T-helper 2 cell (primary cell): Measurements from ENCODE around the gene PLA2G1B.
A peak's percentile ranks its signal among the peaks of the same experiment; 100 is the strongest.

Source experiments
- DNase-seq, 5 experiments: peaks; one replicate each; pipeline versions ENCODE4 v3.0.0 to v3.0.0-alpha.2; 2012 to 2022
- total RNA-seq, 2 donors: gene quantifications; one replicate each; lab custom pipeline; 2026; lab: John Stamatoyannopoulos, UW

The PLA2G1B gene
- 0 to 0.07 reads per million in 2 donors for total RNA-seq

DNA sequence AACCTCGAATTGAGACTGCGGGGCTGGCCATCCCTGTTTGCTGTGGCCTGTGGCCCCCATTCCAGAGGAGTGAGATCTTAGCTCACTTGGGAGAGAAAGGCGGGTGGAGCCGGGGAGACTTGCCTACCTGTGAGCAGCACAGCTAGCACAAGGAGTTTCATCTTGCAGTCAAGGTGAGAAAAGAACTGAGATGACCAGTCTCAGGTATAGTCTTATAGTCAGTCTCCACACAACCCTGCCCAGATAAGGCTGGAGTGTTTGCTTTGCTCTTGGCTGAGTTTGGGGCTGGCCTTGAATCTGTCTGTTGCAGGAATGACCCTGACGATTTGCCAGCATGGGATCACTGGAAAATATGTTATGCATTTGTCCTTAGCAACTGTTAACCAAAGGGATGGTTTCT is at the start of gene PLA2G1B:
TSS of gene PLA2G1B (minus strand) at position 187 of the 400 bp plus-strand sequence. CDS start at position 161, 26 bp downstream.
- no peak for DNase-seq

DNA sequence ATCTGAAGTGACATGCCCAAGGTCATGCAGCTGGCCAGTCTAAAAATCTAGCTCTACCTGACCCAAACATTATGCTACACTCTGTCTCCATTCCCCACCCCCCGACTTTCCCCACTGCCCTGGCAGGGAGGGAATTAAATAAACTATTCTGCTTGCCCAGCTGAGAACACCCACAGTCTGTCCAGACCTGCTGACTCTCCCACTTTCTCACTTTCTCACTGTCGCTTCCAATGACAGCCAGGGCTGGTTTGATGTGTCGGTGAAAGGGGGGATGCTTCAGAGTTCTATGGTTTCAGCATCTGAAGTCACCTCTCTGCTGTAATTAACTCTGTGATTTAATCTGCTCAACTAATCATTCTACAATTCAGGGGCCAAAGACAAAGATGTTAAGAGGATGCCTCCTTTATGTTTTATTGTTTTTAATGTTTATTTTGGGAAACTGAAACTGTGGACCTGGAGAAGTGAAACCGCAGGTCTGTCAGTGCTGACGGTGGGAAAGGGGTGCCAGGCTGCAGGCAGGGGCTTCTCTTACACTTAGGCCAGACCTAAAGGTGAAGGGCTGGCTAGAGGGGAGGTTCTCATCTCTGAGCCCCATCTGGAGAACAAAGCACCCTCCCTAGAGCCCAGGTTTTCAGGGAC is 49.5 kb upstream of the PLA2G1B start:
- DNase-seq, result no peak

DNA sequence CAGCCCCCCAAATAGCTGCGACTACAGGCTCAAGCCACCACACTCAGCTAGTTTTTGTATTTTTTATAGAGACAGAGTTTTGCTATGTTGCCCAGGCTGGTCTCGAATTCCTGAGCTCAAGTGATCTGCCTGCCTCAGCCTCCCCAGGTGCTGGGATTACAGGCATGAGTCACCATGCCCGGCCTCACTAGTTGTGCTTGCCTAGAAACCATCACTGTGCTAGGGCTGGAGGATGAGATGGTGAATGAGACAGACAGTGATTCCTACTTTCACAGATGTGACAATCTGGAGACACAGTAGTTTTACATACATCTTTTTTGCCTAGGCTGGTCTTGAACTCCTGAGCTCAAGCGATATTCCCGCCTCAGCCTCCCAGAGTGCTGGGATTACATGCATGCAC is 48.8 kb upstream of the PLA2G1B start:
- DNase-seq, result no peak

DNA sequence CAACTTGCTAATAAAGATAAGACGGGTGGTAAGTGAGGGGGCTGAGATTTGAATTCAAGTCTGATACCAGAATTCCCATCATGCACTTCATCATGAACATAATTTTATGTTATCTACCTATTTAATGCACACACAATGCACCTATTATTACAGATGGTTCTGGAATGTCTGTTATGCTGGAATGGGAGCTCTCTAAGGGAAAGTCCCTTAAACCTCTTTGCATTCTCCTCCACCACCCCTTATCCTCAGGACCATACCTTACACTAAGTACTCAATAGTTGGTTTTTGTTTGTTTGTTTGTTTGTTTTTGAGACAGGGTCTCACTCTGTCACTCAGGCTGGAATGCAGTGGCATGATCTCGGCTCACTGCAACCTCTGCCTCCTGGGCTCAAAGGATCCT is 48.4 kb upstream of the PLA2G1B start:
- no peak for DNase-seq

DNA sequence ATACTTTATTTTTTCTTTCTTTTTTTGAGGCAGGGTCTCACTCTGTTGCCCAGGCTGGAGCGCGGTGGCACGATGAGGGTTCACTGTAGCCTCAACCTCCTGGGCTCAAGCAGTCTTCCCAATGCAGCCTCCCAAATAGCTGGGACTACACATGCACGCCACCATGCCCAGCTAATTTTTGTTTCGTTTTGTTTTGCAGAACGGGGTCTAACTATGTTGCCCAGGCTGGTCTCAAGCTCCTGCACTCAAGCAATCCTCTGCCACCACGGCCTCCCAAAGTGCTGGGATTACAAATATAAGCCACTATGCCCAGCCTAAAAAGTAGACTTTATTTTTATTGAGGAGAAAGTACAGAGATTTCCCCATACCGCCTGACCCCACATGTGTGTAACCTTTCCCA is 46.1 kb upstream of the PLA2G1B start:
- DNase-seq, result no peak

DNA sequence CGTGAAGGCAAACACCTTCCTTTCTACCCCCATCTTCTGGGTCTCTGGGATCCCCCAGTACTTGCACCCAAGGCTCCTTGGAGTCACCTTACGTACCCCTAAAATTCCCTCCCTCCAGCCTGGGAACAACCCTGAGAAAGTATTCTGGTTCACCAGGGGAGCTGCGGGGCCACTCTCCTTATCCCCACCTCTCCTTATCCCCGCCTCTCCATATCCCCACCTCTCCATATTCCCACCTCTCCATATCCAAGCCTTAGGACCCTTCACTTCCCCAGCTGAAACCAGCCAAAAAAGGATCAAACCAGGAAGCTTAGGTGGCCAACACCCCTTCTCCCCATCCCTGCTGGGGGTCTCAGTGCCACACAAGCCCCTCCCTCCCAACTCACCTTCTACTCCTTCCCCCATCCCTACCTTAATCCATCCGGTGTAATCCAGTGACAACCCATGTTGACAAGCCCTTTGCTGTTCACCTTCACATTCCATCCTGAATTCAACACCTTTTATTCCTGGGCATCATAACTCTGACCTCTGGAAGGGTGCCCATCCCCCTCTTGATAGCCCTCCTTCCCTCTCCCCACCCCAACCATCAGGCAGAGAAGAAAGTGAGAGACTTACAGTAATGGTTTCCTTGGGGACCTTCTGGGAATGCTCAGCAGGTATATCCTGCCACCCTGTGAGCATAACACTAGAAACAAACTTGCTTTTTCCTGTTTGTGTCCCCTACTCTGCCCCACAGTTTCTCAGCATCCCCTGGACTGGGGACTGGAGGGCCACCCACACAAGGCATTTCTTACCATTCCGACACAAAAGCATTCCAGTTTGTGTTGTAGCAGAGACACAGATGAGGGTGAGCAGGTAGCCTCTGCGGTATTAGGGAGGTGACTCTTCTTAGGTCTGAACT is 43.0 kb upstream of the PLA2G1B start:
- DNase-seq, result no peak

DNA sequence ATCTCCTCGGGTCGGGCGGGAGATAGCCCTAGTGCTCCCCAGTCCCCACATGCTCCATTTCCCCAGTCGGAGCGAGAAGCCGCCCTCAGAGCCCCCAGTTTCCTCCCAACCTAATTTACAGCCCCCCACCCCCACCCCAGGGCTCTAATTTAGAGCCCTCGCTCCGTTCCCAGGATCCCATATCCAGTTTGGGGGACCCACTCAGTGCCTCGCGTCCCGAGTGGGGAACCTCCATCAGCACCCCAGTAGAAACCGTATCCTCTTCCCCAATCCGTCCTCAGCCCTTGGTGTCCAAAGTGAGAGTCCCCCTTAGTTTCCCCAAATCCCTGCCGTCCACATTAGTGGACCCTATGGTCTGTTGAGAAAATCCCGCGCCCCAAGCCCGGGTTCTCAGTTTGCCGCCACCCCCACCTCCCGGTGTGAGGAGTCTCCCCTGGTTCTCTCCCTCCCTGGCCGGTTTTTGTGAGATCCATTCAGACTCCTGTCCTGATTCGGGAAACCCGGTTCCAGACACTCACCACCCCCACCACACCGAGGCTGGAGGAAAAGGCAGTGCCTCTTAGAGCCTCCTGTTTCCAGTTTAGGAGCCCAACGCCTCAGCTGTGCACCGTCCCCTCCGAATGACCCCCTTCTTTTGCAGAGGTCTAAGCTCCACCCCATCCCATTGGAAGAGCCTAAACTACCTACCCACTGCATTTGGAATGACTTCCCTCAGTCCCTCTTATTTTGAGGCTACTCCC is 42.2 kb upstream of the PLA2G1B start:
- no peak for DNase-seq

DNA sequence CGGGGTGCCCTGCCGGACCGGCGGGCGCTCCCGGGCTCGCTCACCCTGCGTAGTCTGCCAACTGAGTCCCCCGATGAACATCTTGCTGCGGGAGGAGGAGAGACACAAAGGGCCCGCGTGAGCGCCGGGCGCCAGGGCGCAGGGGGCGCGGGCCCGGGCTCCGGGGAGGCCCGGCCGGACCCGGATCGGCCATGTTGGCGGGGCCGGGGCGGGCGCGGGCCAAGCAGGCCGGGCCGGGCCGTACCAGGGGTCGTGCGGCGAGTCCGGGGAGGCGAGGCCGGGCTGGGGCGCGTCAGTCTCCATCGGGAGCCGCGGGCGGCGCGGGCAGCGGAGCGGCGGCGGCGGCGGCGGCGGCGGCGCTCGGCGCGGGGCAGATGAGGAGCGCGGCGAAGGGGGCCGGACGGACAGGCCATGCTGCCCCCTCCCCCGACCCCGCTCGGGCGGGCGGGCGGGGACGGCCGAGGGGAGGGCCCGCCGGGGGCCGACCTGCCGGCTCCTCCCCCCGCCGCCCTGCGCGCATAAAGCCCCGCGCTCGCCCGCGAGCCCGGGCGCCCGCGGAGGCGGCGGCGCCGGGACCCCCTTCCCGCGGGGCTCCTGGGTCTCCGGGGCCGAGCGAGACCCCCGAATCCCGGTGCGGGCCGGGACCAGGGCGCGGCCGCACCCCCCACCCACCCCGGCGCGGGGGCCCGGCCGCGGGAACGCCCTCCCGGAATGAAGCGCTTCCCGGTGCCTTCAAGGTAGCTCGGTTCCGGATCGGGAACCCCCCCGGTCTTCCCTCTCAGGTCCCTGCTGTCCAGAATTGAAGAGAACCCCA is 41.4 kb upstream of the PLA2G1B start, which contains the start of gene MSI1:
TSS of gene MSI1 (minus strand) at position 376 of the 814 bp plus-strand sequence. CDS start at position 303, 73 bp downstream.
- no peak for DNase-seq

DNA sequence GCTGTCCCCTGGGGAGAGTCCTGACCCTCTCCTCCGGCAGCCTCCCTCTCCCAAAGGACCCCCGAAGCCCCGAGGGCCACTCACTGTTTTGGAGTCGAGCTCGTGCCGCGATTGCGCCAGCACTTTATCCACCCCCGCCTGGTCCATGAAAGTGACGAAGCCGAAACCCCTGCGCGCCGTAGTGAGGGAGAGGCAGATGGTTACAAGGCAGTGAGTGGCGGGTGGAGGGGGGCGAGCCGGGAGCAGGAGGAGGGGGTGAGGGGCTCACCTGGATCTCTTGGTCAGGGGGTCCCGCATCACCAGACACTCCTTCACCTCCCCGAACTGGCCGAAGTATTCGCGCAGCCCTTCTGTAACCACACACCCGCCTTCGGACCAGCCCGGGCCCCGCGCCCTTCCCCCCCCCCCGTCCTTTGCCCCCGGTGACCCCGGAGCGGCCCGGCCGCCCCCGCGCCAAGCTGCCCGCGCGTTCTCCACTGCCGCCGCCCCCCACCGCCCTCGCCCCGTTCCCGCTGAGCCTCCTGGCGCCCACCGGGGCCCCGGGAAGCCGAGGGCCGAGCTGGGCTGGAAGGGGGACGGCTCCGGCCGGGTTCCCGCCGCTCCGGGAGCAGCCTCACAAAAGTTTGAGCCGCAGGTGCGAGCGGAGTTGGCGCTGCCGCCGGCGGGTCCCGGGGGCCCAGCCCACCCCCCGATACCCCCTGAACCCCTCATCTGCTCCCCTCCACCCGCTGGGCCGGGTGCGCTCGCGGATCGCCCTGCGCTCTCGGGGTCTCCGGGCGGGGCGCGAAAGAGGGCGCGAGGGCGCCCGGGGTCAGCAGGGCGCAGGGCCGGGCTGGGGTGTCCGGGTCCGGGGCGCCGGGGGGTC is 40.6 kb upstream of the PLA2G1B start:
- DNase-seq, result peak in 1 of 5 experiments; percentile 35

DNA sequence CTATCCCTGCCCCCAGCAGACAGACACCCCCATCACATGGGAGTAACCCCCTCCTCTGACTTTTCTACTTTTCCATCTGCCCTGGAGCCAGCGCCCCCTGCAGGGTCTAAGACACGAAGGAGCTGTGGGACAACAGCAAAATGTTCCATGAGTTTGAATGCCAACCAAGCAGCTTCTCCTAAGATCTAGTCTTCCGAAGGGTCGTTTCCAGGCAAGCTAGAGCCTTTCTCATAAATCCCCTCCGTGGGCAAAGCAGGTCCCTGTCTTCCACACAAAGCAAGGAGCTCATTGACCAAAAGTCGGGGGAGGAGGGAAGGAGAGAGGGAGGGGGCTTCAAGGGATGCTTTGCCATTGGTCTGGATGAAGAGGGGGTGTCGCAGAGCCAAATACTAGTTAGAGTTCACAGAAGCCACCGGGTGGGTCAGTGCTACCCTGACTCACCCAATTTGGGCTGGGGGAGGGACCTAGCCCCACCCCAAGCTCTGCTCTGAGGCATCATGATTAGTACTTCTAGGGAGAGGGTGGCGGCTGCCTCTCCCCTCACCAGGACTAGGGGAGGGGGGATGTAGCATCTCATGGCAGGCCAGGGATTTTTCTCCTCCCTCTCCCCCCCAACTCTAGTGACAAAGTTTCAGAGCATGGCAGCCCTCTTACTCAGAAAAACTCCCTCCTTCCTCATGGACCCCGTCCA is 39.8 kb upstream of the PLA2G1B start:
- no peak for DNase-seq

DNA sequence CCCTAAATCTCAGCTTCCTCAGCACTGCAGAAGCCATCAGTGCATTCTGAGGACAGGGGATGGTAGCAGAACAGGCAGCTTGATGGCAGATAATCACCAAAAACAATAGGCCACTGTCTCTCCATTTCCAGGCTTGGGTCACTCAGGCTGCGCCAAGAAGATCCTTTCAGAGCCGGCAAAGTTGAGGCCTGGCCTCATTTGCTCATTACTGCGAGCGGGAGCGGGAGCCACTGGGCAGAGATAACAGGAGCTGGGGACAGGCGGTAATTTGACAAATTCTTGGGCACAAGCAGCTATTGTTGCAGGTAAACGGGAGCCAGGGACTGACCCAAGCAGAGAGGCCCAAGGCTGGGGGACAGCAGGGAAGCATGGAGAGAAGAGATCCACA is 39.3 kb upstream of the PLA2G1B start:
- no peak for DNase-seq

DNA sequence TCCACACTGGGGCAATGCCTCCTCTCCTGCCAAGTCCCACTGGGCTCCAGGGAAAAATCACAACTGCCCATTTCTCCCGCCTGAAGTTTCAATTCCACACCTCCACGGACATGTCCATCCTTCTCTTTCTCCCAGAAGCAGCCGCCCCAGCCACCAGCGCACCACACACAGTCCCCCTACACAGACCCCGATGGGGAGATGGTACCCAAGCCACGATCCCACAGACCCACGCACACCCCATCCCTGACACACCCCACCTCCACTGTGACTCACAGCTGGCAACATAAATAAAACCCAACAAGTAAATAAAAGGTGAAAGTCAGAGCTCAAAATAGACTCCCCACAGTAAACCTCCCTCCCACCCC is 38.7 kb upstream of the PLA2G1B start:
- no peak for DNase-seq

DNA sequence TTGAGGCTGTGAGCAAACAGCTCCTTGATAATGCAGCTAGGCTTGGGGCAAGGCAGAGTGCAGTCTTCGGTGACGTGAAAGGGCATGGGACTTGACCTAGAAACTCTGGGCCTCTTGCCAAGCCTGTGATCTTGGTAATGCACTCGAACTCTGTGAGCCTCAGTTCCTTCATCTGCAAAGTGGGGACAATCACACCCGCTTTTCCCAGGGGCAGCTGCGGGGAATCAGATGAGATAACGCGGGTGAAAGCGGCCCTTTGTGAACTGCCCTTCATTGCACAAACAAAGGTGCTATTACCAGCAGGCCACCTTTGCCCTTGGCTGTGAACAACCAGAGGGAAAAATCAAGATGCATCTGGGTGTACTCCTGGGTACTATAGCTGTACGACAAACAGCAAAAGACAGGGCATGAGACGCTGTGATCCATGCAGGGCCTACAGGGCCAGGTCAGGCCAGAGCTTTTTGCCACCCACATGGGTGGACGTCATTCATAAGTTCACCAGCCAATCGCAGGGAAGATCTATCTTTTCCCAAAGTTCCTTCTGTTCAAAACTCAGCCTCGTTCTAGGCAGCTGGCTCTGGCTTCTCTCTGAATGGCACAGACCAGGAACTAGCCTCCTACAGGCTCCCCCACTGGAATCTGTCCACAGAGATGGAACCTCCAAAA is 38.2 kb upstream of the PLA2G1B start:
- DNase-seq, result no peak

DNA sequence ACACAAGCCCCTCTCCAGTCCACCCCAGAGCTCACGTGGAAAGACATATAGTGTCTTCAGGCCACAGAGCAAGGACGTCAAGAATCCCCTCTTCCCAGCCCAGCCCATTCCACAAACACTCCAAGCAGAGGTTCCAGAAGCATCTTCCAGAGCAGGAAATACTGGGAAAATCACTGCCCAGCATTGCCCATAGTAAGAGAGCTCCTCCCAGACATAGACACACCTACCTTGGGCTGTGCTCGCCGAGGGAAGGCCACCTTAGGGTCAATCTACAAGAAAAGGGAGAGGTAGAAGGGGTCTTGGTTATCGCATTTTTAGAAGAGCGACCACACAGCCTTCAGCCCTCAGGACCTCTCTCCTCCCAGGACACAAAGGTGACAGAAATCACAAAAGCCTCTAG is 36.9 kb upstream of the PLA2G1B start:
- DNase-seq, result no peak

DNA sequence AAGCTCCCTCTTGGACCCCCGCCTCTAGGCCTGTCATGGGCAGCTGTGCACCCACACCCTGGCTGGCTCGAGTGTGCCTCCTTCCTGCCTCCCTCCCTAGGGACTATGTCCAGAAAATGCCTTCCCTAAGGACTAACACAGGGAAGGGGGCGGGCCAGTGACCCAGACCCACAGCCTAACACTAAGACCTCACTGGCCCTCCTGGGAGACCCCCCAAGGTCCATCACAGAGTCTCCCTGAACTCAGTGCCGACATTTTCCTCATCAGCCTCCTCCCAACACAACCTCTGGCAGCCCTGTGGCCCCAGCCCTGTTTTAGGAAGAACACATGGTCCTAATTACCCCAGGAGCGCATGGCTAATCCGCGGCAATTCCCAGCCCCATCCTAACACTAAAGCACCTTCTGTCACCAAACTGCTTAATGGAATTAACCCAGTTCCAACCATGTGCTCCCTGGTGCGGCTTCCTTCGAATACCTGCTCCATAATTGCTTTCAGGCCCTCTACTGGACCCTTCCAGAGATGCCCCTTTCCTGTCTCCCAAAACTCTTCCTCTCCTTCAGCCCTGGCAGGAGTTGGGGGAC is 35.8 kb upstream of the PLA2G1B start:
- no peak for DNase-seq

DNA sequence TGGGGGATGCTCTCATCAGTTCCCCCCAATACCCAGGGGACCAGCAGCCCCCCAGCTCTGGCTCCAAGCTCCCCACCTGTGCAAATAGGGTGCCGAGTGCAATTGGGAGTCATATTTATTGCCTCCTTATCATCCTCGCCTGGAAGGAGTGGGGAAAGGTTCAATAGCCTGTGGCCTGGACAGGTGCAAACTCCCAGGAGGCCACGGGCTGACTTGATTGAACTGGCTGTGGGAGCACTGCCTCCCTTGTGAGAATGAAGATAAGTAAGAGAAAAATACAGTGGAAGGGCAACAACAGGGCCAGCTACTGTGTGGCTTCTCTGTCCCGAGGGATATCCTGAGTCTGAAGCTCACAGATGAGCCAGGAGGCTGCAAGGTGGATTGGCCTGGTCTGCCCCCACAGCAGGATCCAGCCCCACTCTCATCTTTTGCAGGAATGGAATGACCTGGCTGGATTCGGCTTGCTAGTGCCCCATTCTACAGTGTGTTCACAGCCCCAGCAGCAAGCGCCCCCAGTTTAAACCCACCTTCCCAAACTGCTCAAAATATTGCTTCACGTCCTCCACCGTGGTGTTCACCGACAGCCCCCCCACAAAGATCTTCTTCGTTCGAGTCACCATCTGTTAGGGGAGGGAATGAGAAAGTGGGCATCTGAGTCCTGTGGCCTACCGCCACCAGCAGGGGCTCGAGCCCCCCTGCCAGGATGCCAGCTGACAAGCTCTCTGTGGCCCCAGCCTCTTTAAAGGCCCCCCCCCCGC is 35.1 kb upstream of the PLA2G1B start:
- no peak for DNase-seq

DNA sequence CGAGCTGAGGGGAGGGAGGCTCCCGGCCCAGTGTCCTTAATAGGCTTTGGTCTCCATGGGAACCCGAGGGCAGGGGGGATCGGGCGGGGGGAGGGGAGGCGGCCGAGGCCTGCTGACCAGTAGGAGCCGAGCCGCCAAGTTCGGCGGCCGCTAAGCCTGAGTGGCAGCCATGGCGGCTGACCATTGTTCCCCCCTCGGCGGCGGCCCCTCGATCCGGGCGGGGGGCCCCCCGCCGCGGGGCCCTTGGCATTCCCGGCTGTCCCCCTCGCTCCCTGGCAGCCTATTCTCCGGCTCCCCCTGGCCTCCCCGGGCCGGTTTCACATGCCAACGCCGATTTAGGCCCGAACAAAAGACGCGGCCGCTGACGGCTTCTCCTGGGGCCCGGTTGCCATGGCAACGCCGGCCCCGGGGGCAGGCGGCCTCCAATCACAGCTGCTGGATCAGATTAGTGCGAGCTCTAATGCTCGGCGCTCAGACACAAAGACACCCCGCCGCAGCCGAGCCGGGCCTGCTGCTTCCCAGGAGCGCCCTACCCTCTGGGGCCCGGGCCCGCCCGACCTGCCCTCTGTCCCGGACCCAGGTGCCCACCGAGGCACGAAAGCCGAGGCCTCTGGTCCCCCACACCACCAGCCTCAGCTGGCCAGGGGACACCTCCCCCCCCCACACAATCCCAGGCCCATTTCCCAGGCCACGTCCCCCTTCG is 34.1 kb upstream of the PLA2G1B start:
- DNase-seq, result peak in 1 of 5 experiments; percentile 42

DNA sequence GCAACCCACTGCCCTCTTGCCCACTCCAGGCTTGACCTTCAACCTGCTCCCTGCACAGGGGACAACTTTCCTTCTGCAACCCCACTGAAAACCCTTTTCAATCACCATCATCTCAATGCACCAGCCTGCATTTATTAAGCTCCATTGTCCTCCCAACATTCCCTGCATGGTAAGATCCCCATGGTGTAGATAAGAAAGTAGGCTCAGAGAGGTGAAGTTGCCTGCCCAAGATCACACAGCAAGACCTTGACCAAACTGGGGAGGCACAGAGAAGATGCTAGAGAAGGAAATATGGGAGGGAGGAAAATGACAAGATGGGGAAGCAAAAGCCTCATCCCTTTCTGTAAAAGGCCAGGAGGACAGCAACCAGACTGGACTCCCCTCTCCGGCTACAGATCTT is 31.5 kb upstream of the PLA2G1B start:
- DNase-seq, result no peak
